NCI-H2029 (cell line): ENCODE results near the gene AKAIN1.

Experiments used
- DNase-seq: peaks from one replicate; lab custom pipeline; 2025; lab: John Stamatoyannopoulos, UW

AKAIN1 gene

GRCh38 chr18:5159080-5159479 is 38.0 kb downstream of the AKAIN1 start:
- no peak for DNase-seq

- DNase-seq, result no peak
These were observed 38.5 kb downstream of the AKAIN1 start for GRCh38 chr18:5158587-5158986.

GRCh38 chr18:5158172-5158571 is 38.9 kb downstream of the AKAIN1 start:
- DNase-seq, result no peak

GRCh38 chr18:5155907-5156287 is 41.2 kb downstream of the AKAIN1 start:
- DNase-seq, result no peak

- no peak for DNase-seq
These were observed 41.7 kb downstream of the AKAIN1 start for GRCh38 chr18:5155218-5155906.

GRCh38 chr18:5152343-5153020 is 44.6 kb downstream of the AKAIN1 start:
- no peak for DNase-seq

GRCh38 chr18:5150894-5151293 is 46.2 kb downstream of the AKAIN1 start:
- DNase-seq, result no peak

- no peak for DNase-seq
These were observed 51.0 kb downstream of the AKAIN1 start for GRCh38 chr18:5146093-5146492.

- DNase-seq, result no peak
These were observed 51.8 kb downstream of the AKAIN1 start for GRCh38 chr18:5145168-5145825.

- no peak for DNase-seq
These were observed 52.4 kb downstream of the AKAIN1 start for GRCh38 chr18:5144629-5145028.

- DNase-seq, result no peak
These were observed 54.2 kb downstream of the AKAIN1 start for GRCh38 chr18:5142859-5143258.

GRCh38 chr18:5142131-5142530 is 54.9 kb downstream of the AKAIN1 start:
- DNase-seq, result no peak

GRCh38 chr18:5137261-5137660 is 59.8 kb downstream of the AKAIN1 start:
- no peak for DNase-seq

- DNase-seq, result no peak
These were observed 64.1 kb downstream of the AKAIN1 start for GRCh38 chr18:5132987-5133386.

GRCh38 chr18:5122272-5122671 is 74.8 kb downstream of the AKAIN1 start:
- no peak for DNase-seq

- DNase-seq, result no peak
These were observed 86.8 kb downstream of the AKAIN1 start for GRCh38 chr18:5110266-5110665.

- DNase-seq, result no peak
These were observed 89.1 kb downstream of the AKAIN1 start for GRCh38 chr18:5107988-5108387.

- DNase-seq, result no peak
These were observed 90.3 kb downstream of the AKAIN1 start for GRCh38 chr18:5106730-5107129.

- DNase-seq, result no peak
These were observed 92.8 kb downstream of the AKAIN1 start for GRCh38 chr18:5104246-5104645.

- no peak for DNase-seq
These were observed 93.4 kb downstream of the AKAIN1 start for GRCh38 chr18:5103693-5104092.

- no peak for DNase-seq
These were observed 93.8 kb downstream of the AKAIN1 start for GRCh38 chr18:5103286-5103685.

GRCh38 chr18:5097116-5097703 is 99.8 kb downstream of the AKAIN1 start:
- no peak for DNase-seq

- no peak for DNase-seq
These were observed 101.8 kb downstream of the AKAIN1 start for GRCh38 chr18:5095239-5095638.
